Right renal cortex interstitium (tissue), 3 donors: ENCODE measurements around the gene DOLPP1. TPM values are rescaled to one million over a fixed set of nuclear protein-coding genes. Genes with fewer than 3 reads are reported as not detected.

Experiments
- DNase-seq, 3 donors: peaks; one replicate each; pipeline ENCODE4 v3.0.0-alpha.2; 2013; ENCODE audit warnings: low read depth in 3 of 3, low spot score in 2 of 3
- polyA plus RNA-seq, 3 donors: library from polyadenylated mRNA; unstranded; fragments of 120-200 nt; gene quantifications; one replicate each; pipeline ENCODE4 v1.2.1, GENCODE V29; 2013; ENCODE audit not compliant: insufficient read length in 3 of 3

The DOLPP1 gene
- polyA plus RNA-seq, 3 donors: 20.2 to 21.7 (median 20.4) TPM

- no peak for DNase-seq
These were observed 17.9 kb upstream of the DOLPP1 start for GRCh38 chr9:129063061-129063460.

DNA sequence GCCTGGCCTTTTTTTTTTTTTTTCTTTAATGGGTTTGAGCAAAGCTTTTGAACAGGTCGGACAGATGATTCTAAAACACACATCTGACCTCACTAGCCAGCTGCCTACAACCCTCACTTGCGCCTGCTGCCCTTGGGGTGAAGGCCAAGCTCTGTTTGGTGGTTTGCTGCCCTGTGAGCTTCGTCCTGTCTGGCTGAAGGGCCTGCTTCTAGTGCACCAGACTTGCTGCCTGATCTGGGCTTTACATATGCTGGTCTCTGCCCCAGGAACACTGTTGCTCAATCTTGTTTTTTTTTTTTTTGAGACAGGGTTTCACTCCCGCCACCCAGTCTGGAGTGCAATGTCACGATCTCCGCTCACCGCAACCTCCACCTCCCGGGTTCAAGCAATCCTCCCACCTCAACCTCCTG, 16.4 kb upstream of the DOLPP1 start:
- DNase-seq: no peak

DNA sequence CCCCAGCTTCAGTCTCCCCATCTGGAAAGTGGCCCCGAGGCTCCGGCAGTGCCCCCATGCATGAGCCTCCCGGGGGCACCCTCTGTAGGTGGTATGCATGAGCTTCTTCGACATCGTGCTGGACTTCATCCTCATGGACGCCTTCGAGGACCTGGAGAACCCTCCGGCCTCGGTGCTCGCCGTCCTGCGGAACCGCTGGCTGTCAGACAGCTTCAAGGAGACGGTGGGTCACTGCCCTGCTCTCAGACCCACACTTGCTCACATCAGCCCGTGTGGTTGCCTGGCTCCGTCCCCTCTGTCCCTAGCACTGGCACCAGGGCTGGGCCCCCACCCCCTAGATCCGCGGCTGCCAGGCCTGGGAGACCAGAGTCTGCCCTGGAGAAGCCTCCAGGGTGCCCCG, 12.8 kb upstream of the DOLPP1 start:
- DNase-seq: no peak

GRCh38 chr9:129068990-129069861, 11.7 kb upstream of the DOLPP1 start:
- DNase-seq: no peak

DNA sequence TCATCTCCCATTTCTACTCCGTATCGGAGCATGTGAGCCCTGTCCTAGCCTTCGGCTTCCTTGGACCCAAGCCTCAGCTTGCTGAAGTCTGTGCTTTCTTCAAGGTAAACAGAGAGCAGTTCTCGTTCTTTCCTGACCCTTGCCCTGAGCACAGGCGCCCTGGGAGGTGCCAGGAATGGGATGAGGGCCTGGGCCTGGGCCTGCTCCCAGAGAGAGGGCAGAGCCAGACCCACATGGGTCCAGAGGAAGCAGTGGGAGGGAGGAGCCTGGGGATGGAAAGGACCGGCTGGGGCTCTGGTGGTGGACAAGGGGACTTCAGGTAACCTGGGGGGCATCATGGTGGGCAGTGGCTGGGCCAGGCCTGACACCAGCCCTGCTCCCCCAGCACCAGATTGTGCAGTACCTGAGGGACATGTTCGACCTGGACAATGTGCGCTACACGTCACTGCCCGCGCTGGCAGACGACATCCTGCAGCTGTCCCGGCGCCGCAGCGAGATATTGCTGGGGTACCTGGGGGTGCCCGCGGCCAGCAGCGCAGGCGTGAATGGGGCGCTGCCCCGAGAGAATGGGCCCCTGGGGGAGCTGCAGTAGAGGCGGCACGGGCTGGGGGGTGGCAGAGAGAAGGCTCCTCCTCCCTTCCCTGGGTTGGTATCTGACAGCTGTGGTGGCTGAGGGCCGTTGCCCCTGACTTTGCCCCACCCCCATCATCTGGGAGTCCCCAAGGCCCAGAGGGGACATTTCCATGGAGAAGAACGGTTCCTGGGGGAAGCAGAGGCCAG, 10.9 kb upstream of the DOLPP1 start:
- no peak for DNase-seq

GRCh38 chr9:129070696-129071525, 10.0 kb upstream of the DOLPP1 start:
- no peak for DNase-seq

GRCh38 chr9:129071526-129072126, 9.3 kb upstream of the DOLPP1 start:
- DNase-seq: no peak

DNA sequence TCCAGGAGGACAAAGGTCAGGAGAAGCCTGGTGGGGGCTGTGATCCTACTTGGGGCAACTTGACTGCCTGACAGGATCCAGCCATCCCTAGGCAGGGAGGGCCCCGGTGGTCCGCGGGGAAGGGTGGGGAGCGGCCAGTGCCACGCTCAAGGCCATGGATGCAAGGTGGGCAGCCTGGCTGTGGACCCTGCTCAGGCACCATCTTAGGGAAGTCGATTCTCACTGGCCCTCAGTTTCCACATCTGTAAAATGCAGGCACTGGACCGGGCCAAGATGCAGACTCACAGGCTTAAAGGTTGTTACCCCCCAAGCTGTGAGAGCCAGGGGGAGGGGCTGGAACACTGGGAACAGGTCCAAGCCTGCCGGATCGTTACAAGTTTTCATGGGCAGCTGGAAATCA, 8.7 kb upstream of the DOLPP1 start:
- no peak for DNase-seq

DNA sequence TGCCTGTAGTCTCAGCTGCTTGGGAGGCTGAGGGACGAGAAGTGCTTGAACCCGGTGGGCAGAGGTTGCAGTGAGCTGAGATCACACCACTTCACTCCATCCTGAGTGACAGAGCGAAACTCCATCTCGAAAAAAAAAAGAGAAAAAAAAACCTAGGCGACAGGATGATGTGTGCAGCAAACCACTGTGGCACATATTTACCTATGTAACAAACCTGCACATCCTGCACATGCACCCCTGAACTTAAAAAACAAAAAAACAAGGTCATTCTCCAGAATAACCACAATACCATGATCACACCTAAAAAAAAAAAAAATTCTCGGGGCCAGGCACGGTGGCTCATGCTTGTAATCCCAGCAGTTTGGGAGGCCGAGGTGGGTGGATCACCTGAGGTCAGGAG, 7.5 kb upstream of the DOLPP1 start:
- no peak for DNase-seq

DNA sequence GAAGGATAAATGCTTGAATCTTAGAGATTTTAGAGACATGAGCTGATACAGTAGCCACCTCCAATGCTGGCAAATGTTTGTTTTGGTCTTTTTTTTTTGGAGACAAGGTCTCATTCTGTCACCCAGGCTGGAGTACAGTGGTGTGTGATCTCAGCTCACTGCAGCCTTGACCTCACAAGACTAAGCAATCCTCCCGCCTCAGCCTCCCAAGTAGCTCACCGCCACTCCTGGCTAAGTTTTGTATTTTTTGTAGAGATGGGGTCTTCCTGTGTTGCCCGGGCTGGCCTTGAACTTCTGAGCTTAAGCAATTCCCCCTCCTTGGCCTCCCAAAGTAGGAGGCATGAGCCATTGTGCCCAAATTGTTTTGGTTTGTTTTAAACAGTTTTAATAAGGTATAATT, 6.8 kb upstream of the DOLPP1 start:
- no peak for DNase-seq

GRCh38 chr9:129075996-129076639, 4.8 kb upstream of the DOLPP1 start:
- no peak for DNase-seq

DNA sequence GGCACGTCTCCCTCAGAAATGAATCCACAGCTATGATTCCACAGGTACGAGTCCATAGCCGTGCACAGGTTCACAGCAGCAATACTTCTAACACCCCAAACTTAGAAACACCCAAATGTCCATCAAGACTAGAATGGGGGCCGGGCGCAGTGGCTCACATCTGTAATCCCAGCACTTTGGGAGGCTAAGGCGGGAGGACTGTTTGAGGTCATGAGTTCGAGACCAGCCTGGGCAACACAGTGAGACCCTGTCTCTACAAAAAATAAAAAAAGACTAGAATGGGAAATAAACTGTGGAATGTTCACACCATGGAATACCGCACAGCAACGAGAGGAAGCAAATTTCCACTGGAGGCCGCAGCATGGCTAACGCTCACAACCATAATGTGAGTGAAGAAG, 4.3 kb upstream of the DOLPP1 start:
- DNase-seq: no peak

DNA sequence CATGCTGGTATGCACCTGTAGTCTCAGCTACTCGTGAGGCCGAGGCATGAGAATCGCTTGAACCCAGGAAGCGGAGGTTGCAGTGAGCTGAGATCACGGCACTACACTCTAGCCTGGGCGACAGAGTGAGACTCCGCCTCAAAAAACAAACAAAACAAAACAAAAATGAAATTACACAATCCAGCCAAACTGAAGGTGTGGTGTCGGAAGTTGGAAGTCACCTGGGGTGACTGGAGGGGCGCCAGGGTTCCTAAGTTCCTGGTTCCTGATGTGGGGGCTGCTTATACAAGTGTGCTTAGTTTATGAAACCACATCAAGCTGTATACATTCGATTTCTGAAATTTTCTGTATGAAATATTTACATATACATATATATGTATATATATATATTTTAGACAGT, 3.7 kb upstream of the DOLPP1 start:
- no peak for DNase-seq

GRCh38 chr9:129078691-129079503, 2.0 kb upstream of the DOLPP1 start:
- no peak for DNase-seq

DNA sequence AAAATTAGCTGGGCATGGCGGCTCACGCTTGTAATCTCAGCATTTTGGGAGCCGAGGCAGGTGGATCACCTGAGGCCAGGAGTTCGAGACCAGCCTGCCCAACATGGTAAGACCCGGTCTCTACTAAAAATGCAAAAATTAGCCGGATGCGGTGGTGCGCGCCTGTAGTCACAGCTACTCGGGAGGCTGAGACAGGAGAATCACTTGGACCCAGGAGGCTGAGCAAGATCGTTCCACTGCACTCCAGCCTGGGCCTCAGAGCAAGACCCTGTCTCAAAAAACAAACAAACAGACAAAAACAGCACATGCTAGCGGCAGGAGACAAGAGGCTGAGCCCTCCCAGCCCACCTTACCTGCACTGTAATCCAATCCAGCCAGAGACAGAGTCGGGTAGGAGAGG, 1.1 kb upstream of the DOLPP1 start:
- DNase-seq: no peak

DNA sequence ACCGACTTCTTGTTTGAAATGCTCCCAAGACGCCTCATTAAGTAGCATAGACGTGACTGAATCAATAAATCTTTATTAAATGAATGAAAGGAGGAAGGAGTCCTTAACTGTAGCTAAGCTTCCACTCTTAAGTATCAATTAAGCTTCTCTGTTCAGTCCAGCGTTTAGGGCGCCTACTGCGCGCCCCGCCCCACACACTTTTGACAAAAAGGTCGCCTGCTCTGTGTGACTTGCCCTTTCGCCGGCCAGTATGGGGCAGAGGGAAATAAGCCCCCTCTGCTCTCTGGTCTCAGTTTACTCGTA, 662 bp upstream of the DOLPP1 start:
- no peak for DNase-seq

DNA sequence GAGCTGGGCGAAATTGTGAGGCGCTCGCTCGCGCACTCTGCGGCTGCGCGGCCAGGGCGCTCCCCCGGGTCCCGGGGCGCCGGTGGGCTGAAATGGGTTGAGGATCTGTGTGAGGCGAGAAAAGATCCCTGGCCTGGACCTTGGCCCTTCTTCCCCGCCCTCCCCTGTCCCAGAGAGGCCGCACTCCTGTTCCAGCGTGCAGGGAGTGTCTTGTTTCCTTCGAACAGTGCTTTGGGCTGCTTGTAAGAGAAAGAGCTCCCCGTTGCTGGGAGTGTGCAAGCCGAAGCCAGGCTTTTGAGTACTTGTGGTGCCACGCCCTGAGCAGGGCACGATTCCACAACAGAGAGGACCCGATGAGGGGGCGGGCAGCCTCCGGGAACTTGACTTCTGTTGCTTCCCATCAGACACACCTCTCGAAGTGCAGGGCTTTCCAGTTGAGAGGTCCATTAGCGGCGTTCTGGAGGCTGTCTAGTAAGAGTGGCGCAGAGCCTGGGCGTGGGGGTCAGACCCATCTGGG, 535 bp downstream of the DOLPP1 start:
- DNase-seq: no peak

- DNase-seq: no peak
These were observed 3.2 kb downstream of the DOLPP1 start for GRCh38 chr9:129084087-129084486.

DNA sequence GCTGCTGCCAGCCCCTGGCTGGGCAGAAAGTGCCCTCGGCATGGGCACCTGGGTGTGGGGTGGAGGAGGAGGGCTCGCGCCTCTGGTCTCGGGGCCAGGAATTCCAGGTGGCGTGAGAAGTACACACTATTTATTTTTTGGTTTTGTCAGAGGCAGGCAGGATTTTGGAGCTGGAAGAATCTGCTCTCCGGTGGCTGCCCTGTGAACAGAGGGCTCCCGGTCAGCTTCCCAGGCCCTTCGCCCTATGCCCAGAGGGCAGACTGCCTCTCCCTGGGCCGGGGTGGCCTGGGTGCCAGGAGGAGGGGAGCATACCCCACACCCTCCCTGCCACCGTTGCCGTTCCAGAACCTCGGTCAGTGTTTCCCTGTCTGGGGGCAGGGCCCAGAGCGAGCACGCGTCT, 8.3 kb downstream of the DOLPP1 start:
- DNase-seq: no peak
